HEK293 (cell line): ENCODE data around the gene DNAH8.

Source experiments
- ZNF223 ChIP-seq: fragments of 450-650 bp; formaldehyde crosslinking; IDR thresholded peaks from 2 replicates; pipeline ENCODE4 v1.5.1; 2016; ENCODE audit warnings: missing biosample characterization, missing genetic modification characterization
- ZNF362 ChIP-seq: fragments of 450-650 bp; formaldehyde crosslinking; IDR thresholded peaks from 2 replicates; pipeline ENCODE4 v1.5.1; 2016; ENCODE audit warnings: missing biosample characterization, missing genetic modification characterization
- ZNF585B ChIP-seq: fragments of 450-650 bp; formaldehyde crosslinking; IDR thresholded peaks from 2 replicates; pipeline ENCODE4 v1.5.1; 2016; ENCODE audit warnings: missing biosample characterization, missing genetic modification characterization

DNA sequence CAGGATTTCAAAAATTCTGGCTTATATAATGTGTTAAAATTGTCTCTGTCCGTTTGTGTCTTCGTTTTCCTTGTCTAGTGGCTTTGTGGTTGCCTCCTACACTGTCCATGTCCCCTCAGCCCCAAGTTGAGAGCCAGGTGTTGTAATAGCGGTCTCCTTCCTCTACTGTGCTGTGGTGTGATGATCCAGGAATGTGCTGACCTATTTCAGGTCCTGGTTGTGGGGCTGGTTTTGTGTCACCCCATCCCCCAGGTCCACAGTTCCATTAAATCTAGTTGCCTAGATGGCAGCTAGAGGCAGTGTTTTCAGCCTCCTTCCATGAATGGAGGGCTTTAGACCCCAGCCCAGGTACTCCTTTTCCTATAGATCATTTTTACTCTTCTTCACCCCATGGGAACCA is 128.7 kb downstream of the DNAH8 start:
- TF ChIP-seq ZNF585B (tag by site-specific recombination) (no peak), ZNF223 (tag by site-specific recombination) (no peak), ZNF362 (tag by site-specific recombination) (no peak)
